Activated effector memory CD4-positive, alpha-beta T cell treated with Interleukin-2 at 50 U/mL for 16 hours (primary cell): ENCODE measurements around the gene STK32C.
"Not testable (repeated sequence)": the region's sequence is repeated elsewhere in the genome, so short reads cannot be mapped to it uniquely, and the experiment has no call there.

Source experiments
- DNase-seq: peaks from one replicate; pipeline ENCODE4 v3.0.0-alpha.2; 2020

The STK32C gene

GRCh38 chr10:132162590-132163277 is 145.0 kb downstream of the STK32C start:
- DNase-seq, result no peak

- DNase-seq, result no peak
These were observed 145.7 kb downstream of the STK32C start for GRCh38 chr10:132162021-132162531.

- not testable (repeated sequence) for DNase-seq
These were observed 146.7 kb downstream of the STK32C start for GRCh38 chr10:132160834-132161622.

- DNase-seq, result not testable (repeated sequence)
These were observed 147.5 kb downstream of the STK32C start for GRCh38 chr10:132160231-132160630.

- not testable (repeated sequence) for DNase-seq
These were observed 148.2 kb downstream of the STK32C start for GRCh38 chr10:132159302-132160230.

GRCh38 chr10:132158823-132159222 is 148.9 kb downstream of the STK32C start:
- no peak for DNase-seq

GRCh38 chr10:132158122-132158741 is 149.5 kb downstream of the STK32C start:
- DNase-seq, result peak; percentile 3
